COLO829 (cell line): ENCODE results near the gene TPPP.
A peak's percentile ranks its signal among the peaks of the same experiment; 100 is the strongest.
"Not testable (repeated sequence)": the region's sequence is repeated elsewhere in the genome, so short reads cannot be mapped to it uniquely, and the experiment has no call there.

ENCODE experiments used
- DNase-seq: peaks from one replicate; pipeline ENCODE4 v3.0.0; 2012; ENCODE audit warnings: low spot score

TPPP gene

GRCh38 chr5:645421-645820 lies 47.7 kb downstream of the TPPP start:
- DNase-seq, result no peak

GRCh38 chr5:644971-645370 lies 48.2 kb downstream of the TPPP start:
- no peak for DNase-seq

- no peak for DNase-seq
Measured at GRCh38 chr5:644509-644908, 48.6 kb downstream of the TPPP start.

GRCh38 chr5:643811-644271 lies 49.3 kb downstream of the TPPP start:
- peak; percentile 15 for DNase-seq

- DNase-seq, result no peak
Measured at GRCh38 chr5:643351-643801, 49.8 kb downstream of the TPPP start.

- DNase-seq, result no peak
Measured at GRCh38 chr5:642481-642880, 50.7 kb downstream of the TPPP start.

GRCh38 chr5:641331-641765 lies 51.8 kb downstream of the TPPP start:
- DNase-seq, result no peak

- no peak for DNase-seq
Measured at GRCh38 chr5:640461-641330, 52.5 kb downstream of the TPPP start.

- DNase-seq, result no peak
Measured at GRCh38 chr5:639584-640213, 53.5 kb downstream of the TPPP start.

- DNase-seq, result no peak
Measured at GRCh38 chr5:639253-639530, 54.0 kb downstream of the TPPP start.

GRCh38 chr5:638501-639252 lies 54.5 kb downstream of the TPPP start:
- DNase-seq, result no peak

GRCh38 chr5:637581-638450 lies 55.3 kb downstream of the TPPP start:
- DNase-seq, result no peak

GRCh38 chr5:636951-637350 lies 56.2 kb downstream of the TPPP start:
- no peak for DNase-seq

- DNase-seq, result no peak
Measured at GRCh38 chr5:635306-636055, 57.7 kb downstream of the TPPP start.

GRCh38 chr5:634191-634590 lies 59.0 kb downstream of the TPPP start:
- no peak for DNase-seq

- no peak for DNase-seq
Measured at GRCh38 chr5:633501-633955, 59.6 kb downstream of the TPPP start.

GRCh38 chr5:628351-629205 lies 64.6 kb downstream of the TPPP start:
- DNase-seq, result not testable (repeated sequence)

- DNase-seq, result no peak
Measured at GRCh38 chr5:627840-628239, 65.3 kb downstream of the TPPP start.

- no peak for DNase-seq
Measured at GRCh38 chr5:626850-627249, 66.3 kb downstream of the TPPP start.

GRCh38 chr5:625516-625915 lies 67.6 kb downstream of the TPPP start:
- no peak for DNase-seq
